Measurements from ENCODE around the gene GUCA2A.

Gene GUCA2A

GRCh38 chr1:42128964-42129363 is 35.6 kb downstream of the GUCA2A start:
- no peak for DNase-seq

DNA sequence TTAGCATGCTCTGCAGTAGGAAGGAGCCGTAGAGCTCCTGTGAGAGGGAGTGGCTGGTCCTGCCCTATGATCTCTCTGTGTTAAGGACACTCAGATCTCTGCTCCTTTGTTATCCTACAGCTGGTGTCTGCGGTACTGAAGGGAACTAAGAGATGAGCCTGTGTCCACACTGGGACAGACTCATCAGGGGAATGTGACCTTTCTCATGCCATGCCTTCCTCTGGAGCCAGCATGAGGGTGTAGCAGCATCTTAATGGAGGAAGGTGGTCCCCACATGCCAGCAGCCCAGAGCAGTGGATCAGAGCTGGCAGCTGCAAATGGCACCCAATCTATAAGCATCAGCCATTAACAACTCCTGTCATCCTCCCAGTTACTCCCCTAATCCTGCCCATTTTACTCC is 36.0 kb downstream of the GUCA2A start:
- no peak for DNase-seq

GRCh38 chr1:42127767-42128166 is 36.8 kb downstream of the GUCA2A start:
- DNase-seq = no peak

DNA sequence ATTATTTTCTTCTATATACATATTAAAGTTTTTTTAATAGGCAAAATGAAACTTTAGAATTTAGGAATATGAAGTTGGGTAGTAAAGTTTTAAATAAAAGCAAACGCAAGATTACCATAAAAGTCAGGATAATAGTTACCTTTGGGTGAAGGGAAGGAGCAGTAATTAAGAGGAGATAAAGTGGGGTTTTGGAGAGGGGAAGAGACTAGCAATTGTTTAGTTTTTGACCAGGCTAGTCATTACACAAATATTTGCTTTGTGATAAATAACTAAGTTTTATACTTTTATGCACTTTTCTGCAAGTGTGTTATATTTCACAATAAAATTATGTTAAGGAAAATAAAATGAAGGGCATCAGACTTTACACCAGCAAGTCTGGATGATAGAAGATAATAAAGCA is 39.0 kb downstream of the GUCA2A start:
- no peak for DNase-seq

DNA sequence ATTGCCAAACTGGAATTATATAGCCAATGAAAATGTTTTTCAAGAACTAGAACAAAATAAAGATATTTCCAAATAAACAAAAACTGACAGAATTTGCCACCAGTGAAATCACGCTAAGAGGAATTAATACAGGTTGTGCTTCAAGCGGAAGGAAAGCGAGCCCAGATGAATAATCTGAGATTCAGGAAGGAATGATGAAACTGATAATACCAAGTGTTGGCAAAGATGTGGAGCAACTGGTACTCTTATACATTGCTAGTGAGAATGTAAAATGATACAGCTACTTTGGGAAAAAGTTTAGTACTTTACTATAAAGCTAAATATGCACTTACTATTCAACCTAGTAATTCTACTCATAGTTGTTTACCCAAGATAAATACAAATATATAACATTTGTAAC is 42.1 kb downstream of the GUCA2A start:
- no peak for DNase-seq

DNA sequence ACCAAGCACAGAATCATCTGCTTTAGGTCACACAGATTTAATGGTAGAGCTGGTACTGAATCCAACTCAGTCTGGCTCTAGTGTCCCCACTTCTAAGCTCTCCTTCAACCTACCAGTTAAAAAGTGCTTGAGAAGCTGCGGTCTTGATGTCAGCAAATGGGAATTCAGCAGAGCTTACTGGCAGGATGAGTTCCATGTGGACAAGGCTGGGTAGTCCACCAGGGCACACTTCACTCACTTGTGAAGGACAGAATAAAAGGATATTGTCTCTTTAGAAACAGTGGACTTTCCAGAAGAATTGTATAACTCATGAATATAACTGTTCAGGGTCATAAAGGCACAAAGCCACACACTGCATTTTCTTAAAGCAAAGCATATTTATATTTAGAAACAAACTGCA is 46.4 kb downstream of the GUCA2A start:
- no peak for DNase-seq

DNA sequence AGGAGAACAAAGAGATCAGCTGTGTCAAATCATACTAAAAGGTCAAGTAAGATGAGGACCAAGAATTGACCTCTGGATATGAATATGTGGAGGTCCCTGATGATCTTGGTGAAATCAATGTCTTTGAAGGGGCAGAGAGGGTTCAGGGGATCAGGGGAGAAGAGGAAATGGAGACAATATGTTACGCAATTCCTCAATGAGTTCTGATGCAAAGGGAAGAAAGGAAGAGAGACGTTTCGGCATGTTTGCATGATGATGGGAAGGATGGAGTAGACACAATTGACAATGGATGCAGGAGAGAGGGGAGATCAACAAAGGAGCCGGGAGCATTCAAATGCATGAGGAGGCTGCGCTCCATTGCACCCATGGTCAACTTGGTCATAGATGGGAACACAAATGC is 47.3 kb downstream of the GUCA2A start:
- DNase-seq = no peak

GRCh38 chr1:42114229-42114628 is 50.3 kb downstream of the GUCA2A start:
- no peak for DNase-seq
